ENCODE results near the gene MFAP5. TPM values are rescaled to one million over a fixed set of nuclear protein-coding genes. Genes with fewer than 3 reads are reported as not detected.

MFAP5 gene
- total RNA-seq, 2 donors from 2014 or later, result 64.8 to 120 TPM

Other genes starting within 250 kb of the MFAP5 start
- not detected for gene CLEC6A, start 206.9 kb downstream of the MFAP5 start, total RNA-seq
- gene CLEC4D, start 149.3 kb downstream of the MFAP5 start, total RNA-seq, result under 1 TPM in 1 of 2 donors, not detected in 1; 0.21 TPM
- 1 to 10 TPM in 1 of 2 donors, under 1 TPM in 1; 0.81 to 2.5 TPM for gene CLEC4E, start 121.9 kb downstream of the MFAP5 start, total RNA-seq
- gene AICDA, start 50.0 kb downstream of the MFAP5 start, total RNA-seq, result under 1 TPM in 1 of 2 donors, not detected in 1; 0.10 TPM
- 10 to 100 TPM; 15.7 to 16.5 TPM for gene RIMKLB, start 35.2 kb upstream of the MFAP5 start, total RNA-seq
- under 1 TPM in 1 of 2 donors, not detected in 1; 0.44 TPM for gene A2ML1, start 159.8 kb upstream of the MFAP5 start, total RNA-seq

Data from left cardiac atrium (tissue), 2 donors.